H1 (cell line): ENCODE measurements around the gene RHOH. TPM values are rescaled to one million over a fixed set of nuclear protein-coding genes. Genes with fewer than 3 reads are reported as not detected.

Experiments
- ATF3 ChIP-seq: IDR thresholded peaks from 2 replicates; pipeline ENCODE4 v1.6.1; 2011; ENCODE audit warnings: low read depth, mild to moderate bottlenecking, low read length; ENCODE audit not compliant: insufficient read depth
- CEBPB ChIP-seq: IDR thresholded peaks from 2 replicates; pipeline ENCODE4 v1.6.1; 2012; ENCODE audit warnings: low read depth, low read length
- JUND ChIP-seq: IDR thresholded peaks from 2 replicates; pipeline ENCODE4 v1.6.1; 2011; ENCODE audit warnings: mild to moderate bottlenecking, improper control_type of control experiment, low read length
- SUZ12 ChIP-seq: fragments of 200-600 bp; sonication (generic); IDR thresholded peaks from 2 replicates; pipeline ENCODE4 v1.6.1; 2012; ENCODE audit warnings: mild to moderate bottlenecking, inconsistent platforms, low read length, moderate library complexity, mixed read lengths
- TCF12 ChIP-seq: IDR thresholded peaks from 2 replicates; pipeline ENCODE4 v1.6.1; 2011; ENCODE audit warnings: low read depth, mild to moderate bottlenecking, low read length
- ZNF274 ChIP-seq: IDR thresholded peaks from 2 replicates; pipeline ENCODE4 v1.7.0; 2012; ENCODE audit warnings: low read length, borderline replicate concordance; ENCODE audit errors: extremely low read depth
- polyA plus RNA-seq, 7 experiments: library from polyadenylated mRNA; depleted of rRNA in 3 of 7; stranded (reverse) in 5 of 7; unstranded in 2 of 7; fragments of >200 nt in 5 of 7; fragments of 200-250 nt in 2 of 7; gene quantifications; 1 replicate in 5 of 7; 2 replicates in 1 of 7; 4 replicates in 1 of 7; pipeline versions ENCODE4 v1.2.1 to v1.2.3, GENCODE V29; 2011 to 2013; ENCODE audit warnings: missing spikeins in 2 of 7, mixed read lengths in 2 of 7
- total RNA-seq: library from RNA; stranded (reverse); fragmentation: NEBNext Ultra II Directional; extraction: Animal tissue kit (Norgen Biotek cat#: 25700); gene quantifications from 2 replicates; pipeline ENCODE4 v1.2.1, GENCODE V29; 2021

The RHOH gene
- total and polyA plus RNA-seq, 2 of the 8 experiments (the other 6 are each of a cell fraction or from before 2014, with no cell fraction given) = 5.9 to 6.9 TPM

GRCh38 chr4:40180356-40180755, 16.5 kb upstream of the RHOH start (continued):
- no peak for TF ChIP-seq JUND
- no peak for TF ChIP-seq ZNF274
- no peak for TF ChIP-seq ATF3
- TF ChIP-seq SUZ12 = no peak
- no peak for TF ChIP-seq TCF12
- no peak for TF ChIP-seq CEBPB
